ENCODE measurements around the gene TRIM71.

TRIM71 gene

GRCh38 chr3:32912046-32912445 lies 94.2 kb downstream of the TRIM71 start:
- Histone ChIP-seq H3K9ac (ENCODE audit: low read depth, low read length, poor library complexity, severe bottlenecking) (no peak overlapping the region), H3K4me3 (ENCODE audit: low read length, poor library complexity, severe bottlenecking) (no peak overlapping the region), H3K4me2 (ENCODE audit: low read depth, low read length, poor library complexity, severe bottlenecking) (no peak overlapping the region), H3K79me2 (ENCODE audit: insufficient read depth, low read length) (no peaks in the 10 kb centered on the region), H4K20me1 (ENCODE audit: insufficient read depth, low read length, poor library complexity, severe bottlenecking) (no peaks in the 10 kb centered on the region), H3K36me3 (ENCODE audit: insufficient read depth, low read length) (no peaks in the 10 kb centered on the region), H2AFZ (ENCODE audit: low read length) (no peak overlapping the region), H3K9me2 (replicated peaks; ENCODE audit: low read depth, low read length) (no peaks in the 10 kb centered on the region), H3K4me1 (ENCODE audit: insufficient read depth, low read length, poor library complexity, severe bottlenecking) (no peaks in the 10 kb centered on the region), H3K9me3 (ENCODE audit: insufficient read depth, low read depth, low read length) (peaks cover 4% of the 10 kb centered on the region; the same call in 1 of the 2 replicates), H3K27me3 (ENCODE audit: insufficient read depth, low read length, poor library complexity, severe bottlenecking) (no peaks in the 10 kb centered on the region), H3F3A (ENCODE audit: low read depth) (no peaks in the 10 kb centered on the region)
- TF ChIP-seq EZH2phosphoT487 (IDR thresholded peaks at IDR 0.05; ENCODE audit: borderline replicate concordance), result no peak
- TF ChIP-seq CTCF (conservative IDR thresholded peaks at IDR 0.05; ENCODE audit: low read length), result no peak

- Histone ChIP-seq H3K36me3 (ENCODE audit: insufficient read depth, low read length) (no peaks in the 10 kb centered on the region), H3K9ac (ENCODE audit: low read depth, low read length, poor library complexity, severe bottlenecking) (no peak overlapping the region), H2AFZ (ENCODE audit: low read length) (no peak overlapping the region)
Measured at GRCh38 chr3:32913790-32914446, 96.1 kb downstream of the TRIM71 start.

GRCh38 chr3:32919920-32920319 lies 102.1 kb downstream of the TRIM71 start:
- TF ChIP-seq EZH2phosphoT487 (IDR thresholded peaks at IDR 0.05; ENCODE audit: borderline replicate concordance) (no peak), CTCF (conservative IDR thresholded peaks at IDR 0.05; ENCODE audit: low read length) (no peak)
- no peaks in the 10 kb centered on the region for H3F3A ChIP-seq (ENCODE audit: low read depth)
- no peaks in the 10 kb centered on the region for H3K4me1 ChIP-seq (ENCODE audit: insufficient read depth, low read length, poor library complexity, severe bottlenecking)
- H3K9me3 ChIP-seq (ENCODE audit: insufficient read depth, low read depth, low read length), result peaks cover 7% of the 10 kb centered on the region; the same call in 1 of the 2 replicates
- no peaks in the 10 kb centered on the region for H3K79me2 ChIP-seq (ENCODE audit: insufficient read depth, low read length)
- H3K9me2 ChIP-seq (replicated peaks; ENCODE audit: low read depth, low read length), result no peaks in the 10 kb centered on the region
- no peaks in the 10 kb centered on the region for H4K20me1 ChIP-seq (ENCODE audit: insufficient read depth, low read length, poor library complexity, severe bottlenecking)
- no peak overlapping the region for H3K4me2 ChIP-seq (ENCODE audit: low read depth, low read length, poor library complexity, severe bottlenecking)
- H3K9ac ChIP-seq (ENCODE audit: low read depth, low read length, poor library complexity, severe bottlenecking), result no peak overlapping the region
- no peaks in the 10 kb centered on the region for H3K36me3 ChIP-seq (ENCODE audit: insufficient read depth, low read length)
- H3K4me3 ChIP-seq (ENCODE audit: low read length, poor library complexity, severe bottlenecking), result no peak overlapping the region
- no peaks in the 10 kb centered on the region for H3K27me3 ChIP-seq (ENCODE audit: insufficient read depth, low read length, poor library complexity, severe bottlenecking)
- H2AFZ ChIP-seq (ENCODE audit: low read length), result no peak overlapping the region

More at GRCh38 chr3:32913790-32914446, 96.1 kb downstream of the TRIM71 start:
- H3K27me3 ChIP-seq (ENCODE audit: insufficient read depth, low read length, poor library complexity, severe bottlenecking), result no peaks in the 10 kb centered on the region
- no peaks in the 10 kb centered on the region for H3K4me1 ChIP-seq (ENCODE audit: insufficient read depth, low read length, poor library complexity, severe bottlenecking)
- no peaks in the 10 kb centered on the region for H3F3A ChIP-seq (ENCODE audit: low read depth)
- H4K20me1 ChIP-seq (ENCODE audit: insufficient read depth, low read length, poor library complexity, severe bottlenecking), result no peaks in the 10 kb centered on the region
- TF ChIP-seq CTCF (conservative IDR thresholded peaks at IDR 0.05; ENCODE audit: low read length) (no peak), EZH2phosphoT487 (IDR thresholded peaks at IDR 0.05; ENCODE audit: borderline replicate concordance) (no peak)
- no peaks in the 10 kb centered on the region for H3K9me2 ChIP-seq (replicated peaks; ENCODE audit: low read depth, low read length)
- no peak overlapping the region for H3K4me3 ChIP-seq (ENCODE audit: low read length, poor library complexity, severe bottlenecking)
- no peaks in the 10 kb centered on the region for H3K79me2 ChIP-seq (ENCODE audit: insufficient read depth, low read length)
- no peak overlapping the region for H3K4me2 ChIP-seq (ENCODE audit: low read depth, low read length, poor library complexity, severe bottlenecking)
- H3K9me3 ChIP-seq (ENCODE audit: insufficient read depth, low read depth, low read length), result peaks cover 7% of the 10 kb centered on the region; the same call in 1 of the 2 replicates
